ENCODE data around the gene TERB1. TPM values are rescaled to one million over a fixed set of nuclear protein-coding genes. Genes with fewer than 3 reads are reported as not detected.

Gene TERB1
- total RNA-seq, 2 experiments from 2014 or later, result not detected

GRCh38 chr16:66844342-66845079 lies 43.1 kb upstream of the TERB1 start, which contains the start of gene CA7:
Gene CA7, plus strand, starts transcription at chr16:66844414. Its CDS starts 74 bp downstream, at chr16:66844488.
- Mint-ChIP-seq H3K27me3 (ENCODE audit: low read depth) (peaks cover 32% of the 10 kb centered on the region), H3K36me3 (ENCODE audit: low read depth) (no peaks in the 10 kb centered on the region), H3K27ac (no peak within 1 kb of the TSS), H3K4me3 (peak within 1 kb of the TSS; percentile 39), H3K4me1 (ENCODE audit: low read depth) (peaks cover 5% of the 10 kb centered on the region), H3K9me3 (no peaks in the 10 kb centered on the region)
- DNase-seq, result no peak
- CTCF ChIA-PET, result interaction anchor here (5.6 to 8.8 kb wide), 2 partner anchors 14 to 24 kb away, joined by 25 to 50 read pairs; partner anchors contain the start of gene NAE1
- intact Hi-C loops (cut with micrococcal nuclease), result no loop called here

GRCh38 chr16:66844009-66844341 lies 42.6 kb upstream of the TERB1 start:
- H3K4me1 Mint-ChIP-seq (ENCODE audit: low read depth), result peaks cover 5% of the 10 kb centered on the region
- no peak for DNase-seq
- no peaks in the 10 kb centered on the region for H3K36me3 Mint-ChIP-seq (ENCODE audit: low read depth)
- intact Hi-C loops (cut with micrococcal nuclease), result no loop called here
- CTCF ChIA-PET, result interaction anchor here (1.2 to 8.8 kb wide), 3 partner anchors 13 to 24 kb away, joined by 10 to 50 read pairs (median 25); partner anchors contain the start of gene NAE1
- H3K9me3 Mint-ChIP-seq, result no peaks in the 10 kb centered on the region
- H3K27me3 Mint-ChIP-seq (ENCODE audit: low read depth), result peaks cover 32% of the 10 kb centered on the region
- H3K4me3 Mint-ChIP-seq, result peak overlapping the region; percentile 39
- no peak overlapping the region for H3K27ac Mint-ChIP-seq

GRCh38 chr16:66843191-66843590 lies 41.8 kb upstream of the TERB1 start:
- intact Hi-C loops (cut with micrococcal nuclease), result no loop called here
- DNase-seq, result no peak
- Mint-ChIP-seq H3K27ac (no peak overlapping the region), H3K4me1 (ENCODE audit: low read depth) (peaks cover 5% of the 10 kb centered on the region), H3K36me3 (ENCODE audit: low read depth) (no peaks in the 10 kb centered on the region), H3K4me3 (no peak overlapping the region), H3K9me3 (no peaks in the 10 kb centered on the region), H3K27me3 (ENCODE audit: low read depth) (peaks cover 32% of the 10 kb centered on the region)
- CTCF ChIA-PET, result interaction anchor here (1.2 to 8.8 kb wide), 2 partner anchors 12 to 25 kb away, joined by 10 to 50 read pairs; partner anchors contain the start of gene NAE1

GRCh38 chr16:66842765-66843164 lies 41.4 kb upstream of the TERB1 start:
- no peak overlapping the region for H3K27ac Mint-ChIP-seq
- peaks cover 32% of the 10 kb centered on the region for H3K27me3 Mint-ChIP-seq (ENCODE audit: low read depth)
- H3K4me1 Mint-ChIP-seq (ENCODE audit: low read depth), result peaks cover 5% of the 10 kb centered on the region
- CTCF ChIA-PET, result interaction anchor here (1.1 to 8.8 kb wide), 3 partner anchors 12 to 101 kb away, joined by 3 to 50 read pairs (median 10); partner anchors contain the start of gene NAE1
- H3K36me3 Mint-ChIP-seq (ENCODE audit: low read depth), result no peaks in the 10 kb centered on the region
- no peaks in the 10 kb centered on the region for H3K9me3 Mint-ChIP-seq
- no peak for DNase-seq
- no peak overlapping the region for H3K4me3 Mint-ChIP-seq
- intact Hi-C loops (cut with micrococcal nuclease), result no loop called here

GRCh38 chr16:66841366-66841765 lies 40.0 kb upstream of the TERB1 start:
- Mint-ChIP-seq H3K4me1 (ENCODE audit: low read depth) (peaks cover 5% of the 10 kb centered on the region), H3K27ac (no peak overlapping the region), H3K27me3 (ENCODE audit: low read depth) (peaks cover 28% of the 10 kb centered on the region), H3K36me3 (ENCODE audit: low read depth) (no peaks in the 10 kb centered on the region), H3K9me3 (no peaks in the 10 kb centered on the region), H3K4me3 (no peak overlapping the region)
- CTCF ChIA-PET, result interaction anchor here (0.8 to 8.8 kb wide), 3 partner anchors 11 to 31 kb away, joined by 3 to 50 read pairs (median 5); partner anchors contain the start of gene NAE1
- no peak for DNase-seq
- intact Hi-C loops (cut with micrococcal nuclease), result no loop called here

- H3K36me3 Mint-ChIP-seq (ENCODE audit: low read depth), result no peaks in the 10 kb centered on the region
- H3K4me1 Mint-ChIP-seq (ENCODE audit: low read depth), result peaks cover 5% of the 10 kb centered on the region
- peaks cover 24% of the 10 kb centered on the region for H3K27me3 Mint-ChIP-seq (ENCODE audit: low read depth)
- CTCF ChIA-PET, result no interaction called here
- H3K4me3 Mint-ChIP-seq, result no peak overlapping the region
- H3K27ac Mint-ChIP-seq, result no peak overlapping the region
- no peak for DNase-seq
- intact Hi-C loops (cut with micrococcal nuclease), result no loop called here
- no peaks in the 10 kb centered on the region for H3K9me3 Mint-ChIP-seq
Observed at GRCh38 chr16:66840883-66841282, 39.5 kb upstream of the TERB1 start.

GRCh38 chr16:66834746-66835145 lies 33.4 kb upstream of the TERB1 start:
- Mint-ChIP-seq H3K27me3 (ENCODE audit: low read depth) (no peaks in the 10 kb centered on the region), H3K4me3 (no peak overlapping the region), H3K4me1 (ENCODE audit: low read depth) (peaks cover 5% of the 10 kb centered on the region), H3K27ac (no peak overlapping the region), H3K36me3 (ENCODE audit: low read depth) (no peaks in the 10 kb centered on the region), H3K9me3 (no peaks in the 10 kb centered on the region)
- CTCF ChIA-PET, result interaction anchor here (8.5 kb wide), 1 partner anchor 33 kb away, joined by 132 read pairs; no protein-coding TSS in a partner anchor
- no peak for DNase-seq
- intact Hi-C loops (cut with micrococcal nuclease), result no loop called here

DNA sequence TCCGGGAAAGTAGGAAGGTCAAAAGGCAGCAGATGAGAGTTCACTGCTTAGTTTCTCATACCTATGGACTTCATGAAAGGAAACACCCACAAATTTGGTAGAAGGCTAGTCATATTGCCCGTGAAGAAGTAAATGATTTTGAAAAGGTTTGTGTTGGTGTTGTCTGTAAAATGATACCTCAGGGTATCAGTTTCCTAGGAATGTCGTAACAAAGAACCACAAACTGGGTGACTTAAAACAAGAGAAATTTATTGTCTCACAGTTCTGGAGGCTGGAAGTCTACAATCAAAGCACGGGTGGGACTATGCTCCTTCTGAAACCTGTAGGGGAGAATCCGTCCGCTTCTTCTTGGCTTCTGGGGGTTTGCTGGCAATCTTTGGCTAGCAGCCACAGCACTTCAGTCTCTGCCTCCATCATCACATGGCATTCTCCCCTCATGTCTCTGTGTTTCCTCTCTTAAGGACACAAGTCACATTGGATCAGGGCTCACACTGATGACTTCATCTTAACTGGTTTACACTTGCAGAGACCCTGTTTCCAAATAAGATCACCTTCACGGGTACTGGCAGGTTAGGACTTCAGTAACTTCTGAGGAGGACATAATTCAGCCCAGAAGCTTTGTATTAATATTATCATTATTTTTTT lies 31.4 kb upstream of the TERB1 start:
- Mint-ChIP-seq H3K36me3 (ENCODE audit: low read depth) (peaks cover 5% of the 10 kb centered on the region), H3K4me3 (no peak overlapping the region), H3K4me1 (ENCODE audit: low read depth) (peaks cover 22% of the 10 kb centered on the region), H3K9me3 (no peaks in the 10 kb centered on the region), H3K27me3 (ENCODE audit: low read depth) (no peaks in the 10 kb centered on the region), H3K27ac (no peak overlapping the region)
- DNase-seq, result no peak
- CTCF ChIA-PET, result interaction anchor here (1.1 to 8.5 kb wide), 4 partner anchors 13 to 49 kb away, joined by 3 to 132 read pairs (median 28); partner anchors contain the start of gene CA7
- intact Hi-C loops (cut with micrococcal nuclease), result no loop called here

- no peaks in the 10 kb centered on the region for H3K27me3 Mint-ChIP-seq (ENCODE audit: low read depth)
- intact Hi-C loops (cut with micrococcal nuclease), result no loop called here
- peaks cover 25% of the 10 kb centered on the region for H3K4me1 Mint-ChIP-seq (ENCODE audit: low read depth)
- no peak overlapping the region for H3K27ac Mint-ChIP-seq
- CTCF ChIA-PET, result interaction anchor here (1.1 to 8.5 kb wide), 8 partner anchors 10 to 101 kb away, joined by 3 to 132 read pairs (median 6); partner anchors contain the start of gene CA7
- no peak overlapping the region for H3K4me3 Mint-ChIP-seq
- DNase-seq, result no peak
- H3K36me3 Mint-ChIP-seq (ENCODE audit: low read depth), result peaks cover 8% of the 10 kb centered on the region
- no peaks in the 10 kb centered on the region for H3K9me3 Mint-ChIP-seq
Observed at GRCh38 chr16:66832190-66832589, 30.8 kb upstream of the TERB1 start.

- intact Hi-C loops (cut with micrococcal nuclease), result loop anchor here (1.0 to 2.0 kb wide), 5 partner anchors 37 to 422 kb away; partner anchors contain the start of genes DYNC1LI2 and RRAD
- H3K27me3 Mint-ChIP-seq (ENCODE audit: low read depth), result no peaks in the 10 kb centered on the region
- H3K27ac Mint-ChIP-seq, result no peak within 1 kb of the TSS
- peaks cover 13% of the 10 kb centered on the region for H3K36me3 Mint-ChIP-seq (ENCODE audit: low read depth)
- H3K4me3 Mint-ChIP-seq, result peak within 1 kb of the TSS; percentile 74
- peak; percentile 87 for DNase-seq
- peaks cover 32% of the 10 kb centered on the region for H3K4me1 Mint-ChIP-seq (ENCODE audit: low read depth)
- H3K9me3 Mint-ChIP-seq, result no peaks in the 10 kb centered on the region
- CTCF ChIA-PET, result interaction anchor here (0.6 to 8.5 kb wide), 44 partner anchors 9 to 424 kb away, joined by 3 to 132 read pairs (median 4); partner anchors contain the start of genes CA7, CMTM4, DYNC1LI2 and PDP2
Observed at GRCh38 chr16:66830422-66831404, 29.3 kb upstream of the TERB1 start, which contains the start of gene NAE1. Gene NAE1, minus strand, starts transcription at chr16:66830976. Its CDS starts 77 bp downstream, at chr16:66830899.

DNA sequence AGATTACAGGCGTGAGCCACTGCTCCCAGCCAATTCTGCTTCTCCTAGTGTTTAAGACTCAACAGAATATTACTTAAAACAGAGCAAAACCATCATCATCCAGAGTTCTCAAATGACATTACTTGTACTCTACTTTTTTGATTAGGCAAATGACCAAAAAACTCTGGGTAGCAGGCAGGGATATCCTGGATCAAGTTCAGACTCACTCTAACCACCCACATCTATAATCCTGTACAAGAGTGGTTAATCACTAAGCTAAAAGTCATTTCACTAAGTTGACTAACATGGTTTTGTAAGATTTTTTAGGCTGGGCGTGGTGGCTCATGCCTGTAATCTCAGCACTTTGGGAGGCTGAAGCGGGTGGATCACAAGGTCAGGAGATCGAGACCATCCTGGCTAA lies 22.6 kb upstream of the TERB1 start:
- no peaks in the 10 kb centered on the region for H3K9me3 Mint-ChIP-seq
- intact Hi-C loops (cut with micrococcal nuclease), result no loop called here
- H3K4me1 Mint-ChIP-seq (ENCODE audit: low read depth), result peaks cover 25% of the 10 kb centered on the region
- no peaks in the 10 kb centered on the region for H3K27me3 Mint-ChIP-seq (ENCODE audit: low read depth)
- H3K27ac Mint-ChIP-seq, result no peak overlapping the region
- no peak overlapping the region for H3K4me3 Mint-ChIP-seq
- DNase-seq, result no peak
- CTCF ChIA-PET, result interaction anchor here (1.1 to 5.8 kb wide), 3 partner anchors 8 to 49 kb away, joined by 3 to 30 read pairs (median 7); no protein-coding TSS in a partner anchor
- peaks cover 41% of the 10 kb centered on the region for H3K36me3 Mint-ChIP-seq (ENCODE audit: low read depth)

Measured in activated naive CD4-positive, alpha-beta T cell treated with anti-CD3 and anti-CD28 coated beads for 36 hours (primary cell).